ENCODE measurements around the gene RNF220. TPM values are rescaled to one million over a fixed set of nuclear protein-coding genes. Genes with fewer than 3 reads are reported as not detected.

RNF220 gene
- total and polyA plus RNA-seq, 9 of the 15 experiments (the other 6 are each of a cell fraction or from before 2014, with no cell fraction given), result 5.1 to 117 (median 66.9) TPM

DNA sequence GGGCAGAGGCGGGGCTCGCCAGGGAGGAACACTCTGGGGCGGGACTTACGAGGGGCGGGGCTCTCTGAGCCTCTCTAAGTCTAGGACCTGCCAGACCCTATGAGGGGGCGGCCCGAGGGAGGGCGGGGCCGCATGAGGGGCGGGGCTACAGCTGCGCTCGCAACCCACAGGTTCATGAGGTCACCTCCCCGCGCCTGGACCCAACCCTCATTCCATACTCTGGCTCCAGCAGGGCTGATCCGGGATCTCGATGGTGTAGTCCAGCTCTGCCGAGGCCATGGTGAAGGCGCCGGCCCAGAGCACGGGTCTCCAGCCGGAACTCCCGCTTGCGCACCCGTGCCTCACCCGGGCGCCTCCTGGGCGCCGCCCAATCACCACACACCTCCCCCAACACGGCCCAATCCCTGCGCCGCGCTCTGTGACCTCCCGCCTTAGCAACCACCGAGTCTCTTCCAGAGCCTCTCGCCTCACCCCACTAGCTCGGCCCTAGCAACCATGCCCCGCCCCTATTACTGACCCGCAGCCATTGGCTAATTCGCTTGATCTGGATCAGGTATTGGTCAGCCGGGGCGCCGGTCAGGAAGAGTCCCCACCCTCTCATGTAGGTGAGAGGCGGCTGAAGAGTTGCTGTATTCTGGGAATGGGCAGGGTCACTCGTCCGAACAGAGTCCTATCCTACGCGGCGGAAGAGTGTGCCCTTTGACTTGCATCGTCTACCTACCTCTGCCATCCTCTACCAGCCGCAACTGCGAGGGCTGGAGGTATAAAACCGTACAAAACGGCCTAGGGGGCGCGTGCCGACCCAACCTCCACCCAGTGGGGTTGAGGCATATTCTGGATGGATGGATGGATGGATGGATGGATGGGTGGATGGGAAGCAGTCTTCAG, 269.3 kb downstream of the RNF220 start, which contains the start of the genes ARMH1 and TMEM53 (continued):
- no peak for TF ChIP-seq POLR3A (IDR thresholded peaks at IDR 0.05; ENCODE audit: borderline replicate concordance, extremely low read depth, insufficient read depth, insufficient read length)
- no peak for TF ChIP-seq USF1 (CRISPR knock-in tag; IDR thresholded peaks at IDR 0.05)
- TF ChIP-seq NFATC3 (IDR thresholded peaks at IDR 0.05), result no peak
- TF ChIP-seq ZBTB11 (CRISPR knock-in tag; IDR thresholded peaks at IDR 0.05), result peak in 1 of 3 experiments; percentile 87; a peak in 2 of 6 replicates
- TF ChIP-seq POLR2H (tag; IDR thresholded peaks at IDR 0.05; ENCODE audit: low read depth), result no peak
- no peak for TF ChIP-seq CHAMP1 (IDR thresholded peaks at IDR 0.05)
- TF ChIP-seq TSC22D4 (tag; IDR thresholded peaks at IDR 0.05), result no peak
- no peak for TF ChIP-seq CBFA2T3 (IDR thresholded peaks at IDR 0.05)
- TF ChIP-seq, protein P1, sequence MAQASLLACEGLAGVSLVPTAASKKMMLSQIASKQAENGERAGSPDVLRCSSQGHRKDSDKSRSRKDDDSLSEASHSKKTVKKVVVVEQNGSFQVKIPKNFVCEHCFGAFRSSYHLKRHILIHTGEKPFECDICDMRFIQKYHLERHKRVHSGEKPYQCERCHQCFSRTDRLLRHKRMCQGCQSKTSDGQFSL (CRISPR knock-in tag; IDR thresholded peaks at IDR 0.05), result no peak
- TF ChIP-seq, protein P1 (tag; IDR thresholded peaks at IDR 0.05), result no peak
- TF ChIP-seq, protein P2, sequence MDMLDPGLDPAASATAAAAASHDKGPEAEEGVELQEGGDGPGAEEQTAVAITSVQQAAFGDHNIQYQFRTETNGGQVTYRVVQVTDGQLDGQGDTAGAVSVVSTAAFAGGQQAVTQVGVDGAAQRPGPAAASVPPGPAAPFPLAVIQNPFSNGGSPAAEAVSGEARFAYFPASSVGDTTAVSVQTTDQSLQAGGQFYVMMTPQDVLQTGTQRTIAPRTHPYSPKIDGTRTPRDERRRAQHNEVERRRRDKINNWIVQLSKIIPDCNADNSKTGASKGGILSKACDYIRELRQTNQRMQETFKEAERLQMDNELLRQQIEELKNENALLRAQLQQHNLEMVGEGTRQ (CRISPR knock-in tag; IDR thresholded peaks at IDR 0.05), result no peak
- TF ChIP-seq ZBTB1 (CRISPR knock-in tag; IDR thresholded peaks at IDR 0.05; ENCODE audit: borderline replicate concordance, low read depth), result no peak
- peak; percentile 82; the same call in 1 of the 2 replicates for TF ChIP-seq NR2C2 (CRISPR knock-in tag; IDR thresholded peaks at IDR 0.05)
- TF ChIP-seq NR2C2 (tag; IDR thresholded peaks at IDR 0.05), result peak; percentile 98
- peak in 1 of 2 experiments; percentile 92; a peak in 2 of 4 replicates for TF ChIP-seq CSDE1 (IDR thresholded peaks at IDR 0.05)
- TF ChIP-seq, protein P3, sequence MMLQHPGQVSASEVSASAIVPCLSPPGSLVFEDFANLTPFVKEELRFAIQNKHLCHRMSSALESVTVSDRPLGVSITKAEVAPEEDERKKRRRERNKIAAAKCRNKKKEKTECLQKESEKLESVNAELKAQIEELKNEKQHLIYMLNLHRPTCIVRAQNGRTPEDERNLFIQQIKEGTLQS (IDR thresholded peaks at IDR 0.05), result peak; percentile 76
- TF ChIP-seq, protein P3 (CRISPR knock-in tag; conservative IDR thresholded peaks at IDR 0.05), result no peak

All from K562 (cell line).